Breast epithelium (tissue), 4 donors: ENCODE data around the gene C5. TPM values are rescaled to one million over a fixed set of nuclear protein-coding genes. Genes with fewer than 3 reads are reported as not detected.
A peak's percentile ranks its signal among the peaks of the same experiment; 100 is the strongest.

Experiments
- DNase-seq, 2 donors: peaks; one replicate each; pipeline ENCODE4 v3.0.0-alpha.2; 2019; ENCODE audit warnings: low spot score in 2 of 2
- H3K27ac ChIP-seq, 2 donors: fragments of 200-600 bp; sonication (generic) in 1 of 2; one replicate each; pipeline ENCODE4 v1.5.1; 2016 to 2019; ENCODE audit warnings: mild to moderate bottlenecking in 1 of 2
- H3K27me3 ChIP-seq, 2 donors: fragments of 200-600 bp; sonication (generic) in 1 of 2; one replicate each; pipeline versions ENCODE4 v1.5.1 to v1.6.0; 2017 to 2019; ENCODE audit warnings: control low read depth in 1 of 2, mild to moderate bottlenecking in 1 of 2
- H3K36me3 ChIP-seq: fragments of 200-600 bp; one replicate; pipeline ENCODE4 v1.5.1; 2019
- H3K4me1 ChIP-seq, 2 donors: fragments of 200-600 bp; sonication (generic); one replicate each; pipeline ENCODE4 v1.5.1; 2016 to 2019; ENCODE audit warnings: control low read depth in 1 of 2
- H3K4me3 ChIP-seq, 3 donors: fragments of 200-600 bp; sonication (generic); 1 replicate in 2 of 3; 2 replicates in 1 of 3; pipeline ENCODE4 v1.5.1; 2016 to 2019; ENCODE audit warnings: mild to moderate bottlenecking in 3 of 3, moderate library complexity in 2 of 3
- H3K9me3 ChIP-seq, 2 donors: fragments of 200-600 bp; sonication (generic) in 1 of 2; one replicate each; pipeline ENCODE4 v1.5.1; 2016 to 2019; ENCODE audit warnings: control low read depth in 1 of 2
- CTCF ChIP-seq, 3 donors: fragments of 450-650 bp; IDR thresholded peaks; one replicate each; pipeline ENCODE4 v1.5.1; 2016 to 2017; ENCODE audit warnings: antibody characterized with exemption in 3 of 3, mild to moderate bottlenecking in 3 of 3, moderate library complexity in 3 of 3
- POLR2A ChIP-seq: fragments of 450-650 bp; IDR thresholded peaks from one replicate; pipeline ENCODE4 v1.6.1; 2016; ENCODE audit warnings: antibody characterized with exemption, mild to moderate bottlenecking, moderate library complexity
- POLR2AphosphoS5 ChIP-seq, 3 donors: sonication (generic); formaldehyde crosslinking; IDR thresholded peaks; one replicate each; pipeline ENCODE4 v1.6.1; 2017; ENCODE audit warnings: antibody characterized with exemption in 3 of 3
- intact Hi-C: fragments of 100-400 bp; cut with DNase I; formaldehyde crosslinking; loops from one replicate; pipeline ENCODE4 v1.15.1; 2023; ENCODE audit warnings: low total_unique reads
- total RNA-seq, 3 donors: library from RNA; depleted of rRNA; stranded (reverse); fragments of >200 nt; gene quantifications; one replicate each; pipeline ENCODE4 v1.1.0, GENCODE V29; 2016

Gene C5
- total RNA-seq, 3 donors from 2014 or later = 5.9 to 22.7 (median 13.2) TPM

GRCh38 chr9:120931231-120932085 is 118.6 kb downstream of the C5 start:
- Histone ChIP-seq H3K4me3 (no peak overlapping the region), H3K36me3 (no peaks in the 10 kb centered on the region), H3K27ac (peak overlapping the region; percentile 85 to 89), H3K27me3 (no peaks in the 10 kb centered on the region), H3K9me3 (no peaks in the 10 kb centered on the region), H3K4me1 (peaks cover 5 to 25% of the 10 kb centered on the region in 2 donors)
- TF ChIP-seq CTCF (IDR thresholded peaks at IDR 0.05) (no peak), POLR2AphosphoS5 (IDR thresholded peaks at IDR 0.05) (peak in 1 of 3 donors; percentile 20), POLR2A (no peak)
- no peak for DNase-seq
- intact Hi-C loops = no loop called here

- no peaks in the 10 kb centered on the region for H3K36me3 ChIP-seq
- intact Hi-C loops = loop anchor here (2.0 kb wide), 1 partner anchor 61 kb away; no protein-coding TSS in a partner anchor
- no peak for DNase-seq
These were observed 120.8 kb downstream of the C5 start for GRCh38 chr9:120929229-120929791.

GRCh38 chr9:120928483-120929228 is 121.4 kb downstream of the C5 start:
- peak; percentile 53 to 66 for DNase-seq
- H3K36me3 ChIP-seq = no peaks in the 10 kb centered on the region
- peak overlapping the region; percentile 85 to 93 for H3K27ac ChIP-seq
- H3K9me3 ChIP-seq = no peaks in the 10 kb centered on the region
- intact Hi-C loops = loop anchor here (2.0 kb wide), 1 partner anchor 60 kb away; no protein-coding TSS in a partner anchor
- H3K27me3 ChIP-seq = no peaks in the 10 kb centered on the region
- peak overlapping the region; percentile 54 to 95 (median 79) for H3K4me3 ChIP-seq
- no peak for TF ChIP-seq POLR2A
- TF ChIP-seq CTCF (IDR thresholded peaks at IDR 0.05) = no peak
- TF ChIP-seq POLR2AphosphoS5 (IDR thresholded peaks at IDR 0.05) = no peak
- H3K4me1 ChIP-seq = peaks cover 0 to 3% of the 10 kb centered on the region in 2 donors

More at GRCh38 chr9:120929229-120929791, 120.8 kb downstream of the C5 start:
- Histone ChIP-seq H3K27me3 (no peaks in the 10 kb centered on the region), H3K9me3 (no peaks in the 10 kb centered on the region), H3K4me3 (peak overlapping the region; percentile 54 to 95 (median 79)), H3K4me1 (peaks cover 0 to 9% of the 10 kb centered on the region in 2 donors), H3K27ac (peak overlapping the region; percentile 85 to 93)
- TF ChIP-seq POLR2A = no peak
- TF ChIP-seq CTCF (IDR thresholded peaks at IDR 0.05) = peak in 1 of 3 donors; percentile 12
- no peak for TF ChIP-seq POLR2AphosphoS5 (IDR thresholded peaks at IDR 0.05)

GRCh38 chr9:120928015-120928482 is 122.0 kb downstream of the C5 start:
- no peak for TF ChIP-seq POLR2AphosphoS5 (IDR thresholded peaks at IDR 0.05)
- TF ChIP-seq POLR2A = no peak
- TF ChIP-seq CTCF (IDR thresholded peaks at IDR 0.05) = no peak
- Histone ChIP-seq H3K27me3 (no peaks in the 10 kb centered on the region), H3K27ac (peak overlapping the region; percentile 85 to 93), H3K9me3 (no peaks in the 10 kb centered on the region), H3K36me3 (no peaks in the 10 kb centered on the region), H3K4me1 (no peaks in the 10 kb centered on the region), H3K4me3 (peak overlapping the region; percentile 54 to 95 (median 79))
- intact Hi-C loops = loop anchor here (2.0 kb wide), 1 partner anchor 59 kb away; no protein-coding TSS in a partner anchor
- DNase-seq = no peak
